Measurements from ENCODE around the gene MAD1L1.

Gene MAD1L1

GRCh38 chr7:2004841-2005725 lies 227.7 kb downstream of the MAD1L1 start:
- Histone ChIP-seq H3K9me3 (ENCODE audit: control insufficient read depth, insufficient read depth, low read length) (no peaks in the 10 kb centered on the region), H3K36me3 (ENCODE audit: control insufficient read depth, insufficient read depth, low read length) (0 out of 2 replicates have a peak, but pooled peaks cover 7% of the 10 kb centered on the region), H3K9ac (ENCODE audit: low read depth, low read length) (no peak overlapping the region), H3K27ac (ENCODE audit: low read depth, low read length) (no peak overlapping the region), H3K4me1 (ENCODE audit: control insufficient read depth, insufficient read depth, low read length) (no peaks in the 10 kb centered on the region), H3K4me3 (ENCODE audit: low read depth, low read length) (no peak overlapping the region), H3K27me3 (ENCODE audit: control insufficient read depth, insufficient read depth, low read length) (no peaks in the 10 kb centered on the region)

GRCh38 chr7:2003931-2004812 lies 228.6 kb downstream of the MAD1L1 start:
- H3K27ac ChIP-seq (ENCODE audit: low read depth, low read length) = no peak overlapping the region
- no peaks in the 10 kb centered on the region for H3K27me3 ChIP-seq (ENCODE audit: control insufficient read depth, insufficient read depth, low read length)
- H3K9ac ChIP-seq (ENCODE audit: low read depth, low read length) = no peak overlapping the region
- 0 out of 2 replicates have a peak, but pooled peaks cover 7% of the 10 kb centered on the region for H3K36me3 ChIP-seq (ENCODE audit: control insufficient read depth, insufficient read depth, low read length)
- no peaks in the 10 kb centered on the region for H3K9me3 ChIP-seq (ENCODE audit: control insufficient read depth, insufficient read depth, low read length)
- no peaks in the 10 kb centered on the region for H3K4me1 ChIP-seq (ENCODE audit: control insufficient read depth, insufficient read depth, low read length)
- H3K4me3 ChIP-seq (ENCODE audit: low read depth, low read length) = no peak overlapping the region

GRCh38 chr7:2003451-2003930 lies 229.3 kb downstream of the MAD1L1 start:
- H3K9ac ChIP-seq (ENCODE audit: low read depth, low read length) = no peak overlapping the region
- H3K27ac ChIP-seq (ENCODE audit: low read depth, low read length) = no peak overlapping the region
- 0 out of 2 replicates have a peak, but pooled peaks cover 7% of the 10 kb centered on the region for H3K36me3 ChIP-seq (ENCODE audit: control insufficient read depth, insufficient read depth, low read length)

GRCh38 chr7:2002561-2003450 lies 229.9 kb downstream of the MAD1L1 start:
- Histone ChIP-seq H3K4me3 (ENCODE audit: low read depth, low read length) (no peak overlapping the region), H3K27ac (ENCODE audit: low read depth, low read length) (no peak overlapping the region)

More at GRCh38 chr7:2003451-2003930, 229.3 kb downstream of the MAD1L1 start:
- Histone ChIP-seq H3K9me3 (ENCODE audit: control insufficient read depth, insufficient read depth, low read length) (no peaks in the 10 kb centered on the region), H3K4me1 (ENCODE audit: control insufficient read depth, insufficient read depth, low read length) (no peaks in the 10 kb centered on the region), H3K27me3 (ENCODE audit: control insufficient read depth, insufficient read depth, low read length) (no peaks in the 10 kb centered on the region), H3K4me3 (ENCODE audit: low read depth, low read length) (no peak overlapping the region)

GRCh38 chr7:2001601-2002442 lies 230.9 kb downstream of the MAD1L1 start:
- Histone ChIP-seq H3K4me1 (ENCODE audit: control insufficient read depth, insufficient read depth, low read length) (no peaks in the 10 kb centered on the region), H3K4me3 (ENCODE audit: low read depth, low read length) (no peak overlapping the region), H3K27ac (ENCODE audit: low read depth, low read length) (no peak overlapping the region), H3K36me3 (ENCODE audit: control insufficient read depth, insufficient read depth, low read length) (0 out of 2 replicates have a peak, but pooled peaks cover 7% of the 10 kb centered on the region), H3K9me3 (ENCODE audit: control insufficient read depth, insufficient read depth, low read length) (no peaks in the 10 kb centered on the region), H3K27me3 (ENCODE audit: control insufficient read depth, insufficient read depth, low read length) (no peaks in the 10 kb centered on the region), H3K9ac (ENCODE audit: low read depth, low read length) (no peak overlapping the region)

More at GRCh38 chr7:2002561-2003450, 229.9 kb downstream of the MAD1L1 start:
- Histone ChIP-seq H3K4me1 (ENCODE audit: control insufficient read depth, insufficient read depth, low read length) (no peaks in the 10 kb centered on the region), H3K9me3 (ENCODE audit: control insufficient read depth, insufficient read depth, low read length) (no peaks in the 10 kb centered on the region), H3K36me3 (ENCODE audit: control insufficient read depth, insufficient read depth, low read length) (0 out of 2 replicates have a peak, but pooled peaks cover 7% of the 10 kb centered on the region), H3K9ac (ENCODE audit: low read depth, low read length) (no peak overlapping the region), H3K27me3 (ENCODE audit: control insufficient read depth, insufficient read depth, low read length) (no peaks in the 10 kb centered on the region)

- Histone ChIP-seq H3K9ac (ENCODE audit: low read depth, low read length) (no peak overlapping the region), H3K4me1 (ENCODE audit: control insufficient read depth, insufficient read depth, low read length) (no peaks in the 10 kb centered on the region), H3K9me3 (ENCODE audit: control insufficient read depth, insufficient read depth, low read length) (no peaks in the 10 kb centered on the region)
These were observed 231.9 kb downstream of the MAD1L1 start for GRCh38 chr7:2000746-2001321.

GRCh38 chr7:2000153-2000687 lies 232.5 kb downstream of the MAD1L1 start:
- H3K36me3 ChIP-seq (ENCODE audit: control insufficient read depth, insufficient read depth, low read length) = 0 out of 2 replicates have a peak, but pooled peaks cover 7% of the 10 kb centered on the region
- H3K4me1 ChIP-seq (ENCODE audit: control insufficient read depth, insufficient read depth, low read length) = no peaks in the 10 kb centered on the region
- no peak overlapping the region for H3K4me3 ChIP-seq (ENCODE audit: low read depth, low read length)
- H3K27ac ChIP-seq (ENCODE audit: low read depth, low read length) = no peak overlapping the region
- H3K9ac ChIP-seq (ENCODE audit: low read depth, low read length) = no peak overlapping the region
- H3K9me3 ChIP-seq (ENCODE audit: control insufficient read depth, insufficient read depth, low read length) = no peaks in the 10 kb centered on the region
- H3K27me3 ChIP-seq (ENCODE audit: control insufficient read depth, insufficient read depth, low read length) = no peaks in the 10 kb centered on the region

More at GRCh38 chr7:2000746-2001321, 231.9 kb downstream of the MAD1L1 start:
- no peak overlapping the region for H3K4me3 ChIP-seq (ENCODE audit: low read depth, low read length)
- H3K36me3 ChIP-seq (ENCODE audit: control insufficient read depth, insufficient read depth, low read length) = 0 out of 2 replicates have a peak, but pooled peaks cover 7% of the 10 kb centered on the region
- H3K27me3 ChIP-seq (ENCODE audit: control insufficient read depth, insufficient read depth, low read length) = no peaks in the 10 kb centered on the region
- no peak overlapping the region for H3K27ac ChIP-seq (ENCODE audit: low read depth, low read length)

GRCh38 chr7:1999278-1999984 lies 233.3 kb downstream of the MAD1L1 start:
- Histone ChIP-seq H3K27me3 (ENCODE audit: control insufficient read depth, insufficient read depth, low read length) (no peaks in the 10 kb centered on the region), H3K36me3 (ENCODE audit: control insufficient read depth, insufficient read depth, low read length) (0 out of 2 replicates have a peak, but pooled peaks cover 6% of the 10 kb centered on the region), H3K27ac (ENCODE audit: low read depth, low read length) (no peak overlapping the region), H3K4me3 (ENCODE audit: low read depth, low read length) (no peak overlapping the region), H3K9me3 (ENCODE audit: control insufficient read depth, insufficient read depth, low read length) (no peaks in the 10 kb centered on the region), H3K9ac (ENCODE audit: low read depth, low read length) (no peak overlapping the region), H3K4me1 (ENCODE audit: control insufficient read depth, insufficient read depth, low read length) (no peaks in the 10 kb centered on the region)

- Histone ChIP-seq H3K9me3 (ENCODE audit: control insufficient read depth, insufficient read depth, low read length) (no peaks in the 10 kb centered on the region), H3K9ac (ENCODE audit: low read depth, low read length) (no peak overlapping the region), H3K27ac (ENCODE audit: low read depth, low read length) (no peak overlapping the region), H3K27me3 (ENCODE audit: control insufficient read depth, insufficient read depth, low read length) (no peaks in the 10 kb centered on the region), H3K4me1 (ENCODE audit: control insufficient read depth, insufficient read depth, low read length) (no peaks in the 10 kb centered on the region), H3K4me3 (ENCODE audit: low read depth, low read length) (no peak overlapping the region), H3K36me3 (ENCODE audit: control insufficient read depth, insufficient read depth, low read length) (0 out of 2 replicates have a peak, but pooled peaks cover 4% of the 10 kb centered on the region)
These were observed 234.6 kb downstream of the MAD1L1 start for GRCh38 chr7:1998146-1998545.
